H1 (cell line): ENCODE measurements around the gene SMOC2. TPM values are rescaled to one million over a fixed set of nuclear protein-coding genes. Genes with fewer than 3 reads are reported as not detected.

Experiments
- CTCF ChIA-PET: fragments of 300-600 bp; sonication (Branson Sonifier 250); formaldehyde crosslinking; loops from one replicate; lab custom pipeline; 2021; ENCODE audit not compliant: partially characterized antibody; lab: Charles Lee
- POLR2A ChIA-PET: fragments of 300-600 bp; sonication (Branson Sonifier 250); formaldehyde crosslinking; loops from one replicate; lab custom pipeline; 2021; ENCODE audit warnings: inconsistent platforms; ENCODE audit not compliant: partially characterized antibody; lab: Charles Lee
- DNase-seq, 2 experiments: peaks; one replicate each; pipeline versions ENCODE4 v3.0.0 to v3.0.0-alpha.2; 2010 to 2022; ENCODE audit warnings: low spot score in 2 of 2, low read depth in 1 of 2, mixed read lengths in 1 of 2
- FAIRE-seq: peaks from 2 replicates; lab custom pipeline; 2011; peaks lifted over from hg19 to GRCh38; lab: Jason Lieb, UNC
- H2AFZ ChIP-seq: 2 replicates; pipeline ENCODE4 v1.8.1; 2012; ENCODE audit warnings: low read length, inconsistent platforms
- H2AK5ac ChIP-seq: 2 replicates; pipeline ENCODE4 v1.6.1; 2013; ENCODE audit warnings: low read depth, low read length
- H2BK120ac ChIP-seq: replicated peaks from 2 replicates; pipeline ENCODE3; 2013; ENCODE audit warnings: low read depth, low read length, inconsistent platforms
- H2BK12ac ChIP-seq: 2 replicates; pipeline ENCODE4 v1.6.1; 2013; ENCODE audit warnings: low read depth, low read length
- H2BK15ac ChIP-seq: 2 replicates; pipeline ENCODE4 v1.6.1; 2013; ENCODE audit warnings: low read length
- H2BK20ac ChIP-seq: 2 replicates; pipeline ENCODE4 v1.6.1; 2013; ENCODE audit warnings: low read length
- H2BK5ac ChIP-seq: 2 replicates; pipeline ENCODE4 v1.6.1; 2013; ENCODE audit warnings: low read depth, low read length
- H3K14ac ChIP-seq: 2 replicates; pipeline ENCODE4 v1.6.1; 2013; ENCODE audit warnings: inconsistent platforms; ENCODE audit not compliant: insufficient read length
- H3K18ac ChIP-seq: 2 replicates; pipeline ENCODE4 v1.6.1; 2013; ENCODE audit warnings: low read length; ENCODE audit errors: extremely low read depth
- H3K23ac ChIP-seq: 2 replicates; pipeline ENCODE4 v1.6.1; 2013; ENCODE audit warnings: inconsistent platforms; ENCODE audit not compliant: insufficient read length
- H3K23me2 ChIP-seq: 2 replicates; pipeline ENCODE4 v1.6.1; 2013; ENCODE audit warnings: low read depth, low read length
- H3K27ac ChIP-seq: 2 replicates; pipeline ENCODE4 v1.6.1; 2011; ENCODE audit warnings: low read depth, low read length, inconsistent platforms
- H3K27me3 ChIP-seq, 4 experiments: replicated peaks in 1 of 4; 1 replicate in 1 of 4; 2 replicates in 3 of 4; pipeline versions ENCODE4 v1.6.1 to v1.8.1; 2011 to 2013; ENCODE audit warnings: low read length in 3 of 4, mild to moderate bottlenecking in 3 of 4, inconsistent platforms in 2 of 4, mixed read lengths in 2 of 4, moderate library complexity in 1 of 4; ENCODE audit not compliant: control insufficient read depth in 3 of 4, insufficient read depth in 3 of 4; ENCODE audit errors: extremely low read depth in 1 of 4
- H3K36me3 ChIP-seq, 4 experiments: 2 replicates each; pipeline versions ENCODE4 v1.6.1 to v1.8.1; 2011 to 2013; ENCODE audit warnings: mild to moderate bottlenecking in 4 of 4, low read length in 3 of 4, moderate library complexity in 2 of 4, control low read depth in 1 of 4, inconsistent platforms in 1 of 4; ENCODE audit not compliant: insufficient read depth in 4 of 4, control insufficient read depth in 2 of 4
- H3K4ac ChIP-seq: replicated peaks from 2 replicates; pipeline ENCODE3; 2013; ENCODE audit warnings: low read length, low read depth, mixed read lengths, inconsistent platforms; ENCODE audit not compliant: insufficient read length
- H3K4me1 ChIP-seq, 4 experiments: replicated peaks in 1 of 4; 1 replicate in 1 of 4; 2 replicates in 3 of 4; pipeline versions ENCODE4 v1.6.1 to v1.8.1; 2011 to 2013; ENCODE audit warnings: low read length in 3 of 4, inconsistent platforms in 2 of 4, mixed read lengths in 1 of 4; ENCODE audit not compliant: insufficient read depth in 4 of 4, control insufficient read depth in 3 of 4
- H3K4me2 ChIP-seq, 2 experiments: 2 replicates each; pipeline versions ENCODE4 v1.6.1 to v1.8.1; 2011 to 2013; ENCODE audit warnings: low read depth in 2 of 2, low read length in 2 of 2, control low read depth in 1 of 2, inconsistent platforms in 1 of 2, mild to moderate bottlenecking in 1 of 2; ENCODE audit not compliant: insufficient read depth in 1 of 2
- H3K4me3 ChIP-seq, 4 experiments: fragments of 200-600, 300-600 bp in 1 of 4; sonication (generic), shearing (Covaris generic), sonication (Bioruptor Twin) in 1 of 4; 2 replicates each; pipeline versions ENCODE4 v1.5.1 to v1.8.1; 2011 to 2016; ENCODE audit warnings: low read length in 4 of 4, low read depth in 3 of 4, control low read depth in 2 of 4, inconsistent platforms in 2 of 4, mild to moderate bottlenecking in 2 of 4, mixed read lengths in 1 of 4, moderate library complexity in 1 of 4; ENCODE audit not compliant: insufficient read depth in 2 of 4; ENCODE audit errors: extremely low read depth in 1 of 4
- H3K56ac ChIP-seq: replicated peaks from 2 replicates; pipeline ENCODE3; 2013; ENCODE audit warnings: low read depth, mild to moderate bottlenecking, mixed read lengths, low read length, inconsistent platforms; ENCODE audit not compliant: insufficient read length
- H3K79me1 ChIP-seq: 2 replicates; pipeline ENCODE4 v1.6.1; 2013; ENCODE audit warnings: low read depth, low read length, control low read depth
- H3K79me2 ChIP-seq, 2 experiments: 2 replicates each; pipeline versions ENCODE4 v1.6.1 to v1.8.1; 2012 to 2013; ENCODE audit warnings: low read length in 2 of 2, mild to moderate bottlenecking in 2 of 2, inconsistent platforms in 1 of 2; ENCODE audit not compliant: insufficient read depth in 2 of 2, control insufficient read depth in 1 of 2
- H3K9ac ChIP-seq, 4 experiments: replicated peaks in 1 of 4; 1 replicate in 1 of 4; 2 replicates in 3 of 4; pipeline versions ENCODE4 v1.6.1 to v1.8.1; 2011 to 2013; ENCODE audit warnings: low read depth in 3 of 4, low read length in 3 of 4, control low read depth in 2 of 4, mild to moderate bottlenecking in 2 of 4, moderate library complexity in 2 of 4, inconsistent platforms in 1 of 4; ENCODE audit errors: extremely low read depth in 1 of 4
- H3K9me3 ChIP-seq, 2 experiments: 2 replicates each; pipeline versions ENCODE4 v1.6.1 to v1.8.1; 2012 to 2013; ENCODE audit warnings: mild to moderate bottlenecking in 2 of 2, moderate library complexity in 2 of 2, control low read depth in 1 of 2, inconsistent platforms in 1 of 2, low read depth in 1 of 2, low read length in 1 of 2, mixed read lengths in 1 of 2; ENCODE audit not compliant: insufficient read depth in 2 of 2
- H4K20me1 ChIP-seq, 2 experiments: replicated peaks in 1 of 2; 2 replicates each; pipeline versions ENCODE3 to v1.8.1; 2011 to 2013; ENCODE audit warnings: inconsistent platforms in 2 of 2, low read length in 2 of 2, mild to moderate bottlenecking in 1 of 2; ENCODE audit not compliant: insufficient read depth in 2 of 2, control insufficient read depth in 1 of 2
- H4K5ac ChIP-seq: 2 replicates; pipeline ENCODE4 v1.6.1; 2013; ENCODE audit warnings: low read length, low read depth, mixed read lengths, inconsistent platforms; ENCODE audit not compliant: insufficient read length
- H4K8ac ChIP-seq: 2 replicates; pipeline ENCODE4 v1.8.0; 2013; ENCODE audit warnings: mild to moderate bottlenecking, moderate library complexity, low read length, inconsistent platforms; ENCODE audit not compliant: insufficient read depth; ENCODE audit errors: extremely low read depth
- H4K91ac ChIP-seq: replicated peaks from 2 replicates; pipeline ENCODE3; 2013; ENCODE audit warnings: low read length, mixed read lengths, inconsistent platforms; ENCODE audit not compliant: insufficient read length
- ATF3 ChIP-seq: IDR thresholded peaks from 2 replicates; pipeline ENCODE4 v1.6.1; 2011; ENCODE audit warnings: low read depth, mild to moderate bottlenecking, low read length; ENCODE audit not compliant: insufficient read depth
- CBX5 ChIP-seq: fragments of 300-800, 300-1000 bp; sonication (generic); IDR thresholded peaks from 2 replicates; pipeline ENCODE4 v1.7.1; 2016; ENCODE audit warnings: antibody characterized with exemption, low read length, low read depth
- CTBP2 ChIP-seq: IDR thresholded peaks from 2 replicates; pipeline ENCODE4 v1.7.0; 2011; ENCODE audit warnings: borderline replicate concordance, mild to moderate bottlenecking, moderate library complexity, mixed read lengths, low read length; ENCODE audit not compliant: insufficient read depth, insufficient read length
- CTCF ChIP-seq, 3 experiments: IDR thresholded peaks; 1 replicate in 2 of 3; 2 replicates in 1 of 3; pipeline versions ENCODE4 v1.5.1 to v1.6.1; 2011; ENCODE audit warnings: low read length in 3 of 3, mild to moderate bottlenecking in 3 of 3, inconsistent platforms in 2 of 3, low read depth in 1 of 3, moderate library complexity in 1 of 3; ENCODE audit not compliant: insufficient read depth in 1 of 3; ENCODE audit errors: control extremely low read depth in 1 of 3
- FOSL1 ChIP-seq: IDR thresholded peaks from 2 replicates; pipeline ENCODE4 v1.6.1; 2011; ENCODE audit warnings: mild to moderate bottlenecking, low read depth, low read length, moderate library complexity; ENCODE audit not compliant: insufficient read depth
- GABPA ChIP-seq: IDR thresholded peaks from 2 replicates; pipeline ENCODE4 v1.6.1; 2011; ENCODE audit warnings: mild to moderate bottlenecking, low read length, moderate library complexity, borderline replicate concordance; ENCODE audit not compliant: insufficient read depth
- HDAC6 ChIP-seq: IDR thresholded peaks from one replicate; pipeline ENCODE4 v1.7.1; 2012; ENCODE audit warnings: low read depth, mild to moderate bottlenecking, inconsistent platforms, low read length, moderate library complexity
- RNF2 ChIP-seq: fragments of 200-900, 300-1000 bp; sonication (generic); IDR thresholded peaks from 2 replicates; pipeline ENCODE4 v1.7.1; 2016; ENCODE audit warnings: borderline replicate concordance, low read depth, mild to moderate bottlenecking, antibody characterized with exemption, low read length; ENCODE audit not compliant: poor library complexity, severe bottlenecking; ENCODE audit errors: missing control alignments
- SRF ChIP-seq: IDR thresholded peaks from 2 replicates; pipeline ENCODE4 v1.6.1; 2011; ENCODE audit warnings: mild to moderate bottlenecking, low read depth, low read length, moderate library complexity
- WGBS, 2 experiments: shearing (Covaris generic) in 1 of 2; methylation state at CpG; one replicate each; pipeline versions ENCODE4 v1.1.6 to v1.1.7; 2013 to 2015; ENCODE audit warnings: low lambda C conversion rate in 2 of 2, mixed read lengths in 2 of 2, inconsistent platforms in 1 of 2, low coverage in 1 of 2, missing lambda C conversion rate in 1 of 2; ENCODE audit not compliant: insufficient replicate concordance in 2 of 2, insufficient coverage in 1 of 2, insufficient read length in 1 of 2; ENCODE audit errors: extremely low coverage in 1 of 2, missing lambda C conversion rate in 1 of 2; 5-methylcytosine and 5-hydroxymethylcytosine counted together
- polyA plus RNA-seq, 7 experiments: library from polyadenylated mRNA; depleted of rRNA in 3 of 7; stranded (reverse) in 5 of 7; unstranded in 2 of 7; fragments of >200 nt in 5 of 7; fragments of 200-250 nt in 2 of 7; gene quantifications; 1 replicate in 5 of 7; 2 replicates in 1 of 7; 4 replicates in 1 of 7; pipeline versions ENCODE4 v1.2.1 to v1.2.3, GENCODE V29; 2011 to 2013; ENCODE audit warnings: missing spikeins in 2 of 7, mixed read lengths in 2 of 7
- total RNA-seq: library from RNA; stranded (reverse); fragmentation: NEBNext Ultra II Directional; extraction: Animal tissue kit (Norgen Biotek cat#: 25700); gene quantifications from 2 replicates; pipeline ENCODE4 v1.2.1, GENCODE V29; 2021

The SMOC2 gene
- total and polyA plus RNA-seq, 2 of the 8 experiments (the other 6 are each of a cell fraction or from before 2014, with no cell fraction given) = 7.7 to 8.5 TPM

- no peaks in the 10 kb centered on the region for H3K9me3 ChIP-seq
- no peak overlapping the region for H3K4ac ChIP-seq
- ChIA-PET CTCF (interaction anchor here (0.7 to 2.5 kb wide), 7 partner anchors 12 to 125 kb away, joined by 3 to 10 read pairs (median 3); no protein-coding TSS in a partner anchor), POLR2A (no interaction called here)
- no peaks in the 10 kb centered on the region; a peak in 1 of 7 replicates for H3K27me3 ChIP-seq
- H4K20me1 ChIP-seq = no peaks in the 10 kb centered on the region
- no peak overlapping the region for H2BK12ac ChIP-seq
- no peaks in the 10 kb centered on the region for H3K79me2 ChIP-seq
- no peaks in the 10 kb centered on the region for H3K23me2 ChIP-seq
- H4K8ac ChIP-seq = no peak overlapping the region
- H3K4me1 ChIP-seq = peaks cover 0 to 6% (median 1%) of the 10 kb centered on the region in 4 experiments; a peak in 4 of 7 replicates
- FAIRE-seq = no peak
- no peak overlapping the region for H4K91ac ChIP-seq
- H3K23ac ChIP-seq = no peak overlapping the region
- H3K27ac ChIP-seq = no peak overlapping the region
- 92% methylated on average over 13 of the region's 15 CpGs; no CpG with 5 or more reads in 1 of the 2 experiments for WGBS, 2 experiments
- H2BK120ac ChIP-seq = no peak overlapping the region
- H3K14ac ChIP-seq = no peak overlapping the region
- H3K79me1 ChIP-seq = no peaks in the 10 kb centered on the region
- H2BK20ac ChIP-seq = no peak overlapping the region
- H3K4me2 ChIP-seq = no peak overlapping the region
- H2AFZ ChIP-seq = no peak overlapping the region
- no peak overlapping the region for H2BK15ac ChIP-seq
- H3K4me3 ChIP-seq = no peak overlapping the region
- H3K9ac ChIP-seq = no peak overlapping the region
- H2BK5ac ChIP-seq = no peak overlapping the region
- no peak overlapping the region for H3K18ac ChIP-seq
- H2AK5ac ChIP-seq = no peak overlapping the region
- no peak overlapping the region for H4K5ac ChIP-seq
- peak in 1 of 2 experiments; percentile 20 for DNase-seq
- no peak overlapping the region for H3K56ac ChIP-seq
- H3K36me3 ChIP-seq = no peaks in the 10 kb centered on the region
- TF ChIP-seq GABPA = no peak
- no peak for TF ChIP-seq CTCF (IDR thresholded peaks at IDR 0.05; ENCODE audit: control extremely low read depth in 1 of 3, insufficient read depth in 1 of 3, low read depth in 1 of 3, low read length in 3 of 3)
- TF ChIP-seq HDAC6 = no peak
- no peak for TF ChIP-seq RNF2
- TF ChIP-seq CBX5 = no peak
- TF ChIP-seq ATF3 = no peak
- TF ChIP-seq FOSL1 = no peak
- no peak for TF ChIP-seq SRF
- no peak for TF ChIP-seq CTBP2
These were observed 24.9 kb upstream of the SMOC2 start for GRCh38 chr6:168415993-168416530.
